SK-N-MC (cell line): ENCODE data around the gene TAF1B.

Experiments used
- DNase-seq: peaks from one replicate; pipeline ENCODE4 v3.0.0-alpha.2; 2011; ENCODE audit warnings: low read depth, low spot score
- H3K27ac ChIP-seq: fragments of 200-600 bp; sonication (generic); 2 replicates; pipeline ENCODE4 v1.5.1; 2016; ENCODE audit warnings: mixed run types
- H3K36me3 ChIP-seq: fragments of 200-600 bp; sonication (generic); 2 replicates; pipeline ENCODE4 v1.6.1; 2017; ENCODE audit warnings: antibody characterized with exemption, low read length, mixed read lengths; ENCODE audit not compliant: insufficient read depth
- H3K4me3 ChIP-seq: fragments of 200-600 bp; sonication (generic); 2 replicates; pipeline ENCODE4 v1.5.1; 2016
- H3K9ac ChIP-seq: fragments of 200-600 bp; sonication (generic); 2 replicates; pipeline ENCODE4 v1.8.0; 2017; ENCODE audit warnings: mixed run types, mixed read lengths; ENCODE audit not compliant: insufficient read length
- H3K9me3 ChIP-seq: fragments of 200-600 bp; sonication (generic); 2 replicates; pipeline ENCODE4 v1.6.1; 2017; ENCODE audit warnings: low read depth, mild to moderate bottlenecking, antibody characterized with exemption, low read length, moderate library complexity, mixed read lengths
- EZH2 ChIP-seq: fragments of 200-600 bp; sonication (generic); IDR thresholded peaks from one replicate; pipeline ENCODE4 v1.6.1; 2017; ENCODE audit warnings: antibody characterized with exemption
- FOXP2 ChIP-seq: optimal IDR thresholded peaks from 2 replicates; pipeline ENCODE3; 2011; ENCODE audit warnings: mild to moderate bottlenecking, moderate library complexity; ENCODE audit not compliant: insufficient read depth; ENCODE audit errors: extremely low read length, control extremely low read depth
- POLR2AphosphoS5 ChIP-seq: IDR thresholded peaks from 2 replicates; pipeline ENCODE4 v1.6.1; 2012; ENCODE audit warnings: mild to moderate bottlenecking, low read depth, low read length, borderline replicate concordance

The TAF1B gene

GRCh38 chr2:9813312-9814128 lies 29.8 kb upstream of the TAF1B start:
- Histone ChIP-seq H3K4me3 (peak overlapping the region; percentile 35; the same call in 1 of the 2 replicates), H3K9me3 (no peaks in the 10 kb centered on the region), H3K27ac (no peak overlapping the region), H3K9ac (no peak overlapping the region), H3K36me3 (no peaks in the 10 kb centered on the region)
- TF ChIP-seq EZH2: no peak
- TF ChIP-seq POLR2AphosphoS5: no peak
- no peak for TF ChIP-seq FOXP2
- DNase-seq: no peak

GRCh38 chr2:9814129-9814868 lies 29.0 kb upstream of the TAF1B start:
- H3K9ac ChIP-seq: no peak overlapping the region
- DNase-seq: no peak

GRCh38 chr2:9815076-9815475 lies 28.2 kb upstream of the TAF1B start:
- no peak overlapping the region for H3K27ac ChIP-seq
- no peak for DNase-seq
- H3K4me3 ChIP-seq: no peak overlapping the region
- no peaks in the 10 kb centered on the region for H3K9me3 ChIP-seq
- no peak overlapping the region for H3K9ac ChIP-seq
- TF ChIP-seq FOXP2 (no peak), POLR2AphosphoS5 (no peak), EZH2 (no peak)
- no peaks in the 10 kb centered on the region for H3K36me3 ChIP-seq

More at GRCh38 chr2:9814129-9814868, 29.0 kb upstream of the TAF1B start:
- Histone ChIP-seq H3K4me3 (peak overlapping the region; percentile 35; the same call in 1 of the 2 replicates), H3K36me3 (no peaks in the 10 kb centered on the region), H3K9me3 (no peaks in the 10 kb centered on the region), H3K27ac (no peak overlapping the region)
- no peak for TF ChIP-seq FOXP2
- TF ChIP-seq EZH2: no peak
- TF ChIP-seq POLR2AphosphoS5: no peak

GRCh38 chr2:9815844-9816279 lies 27.4 kb upstream of the TAF1B start:
- Histone ChIP-seq H3K4me3 (no peak overlapping the region), H3K36me3 (no peaks in the 10 kb centered on the region), H3K9ac (no peak overlapping the region), H3K27ac (no peak overlapping the region), H3K9me3 (no peaks in the 10 kb centered on the region)
- no peak for DNase-seq
- no peak for TF ChIP-seq FOXP2
- TF ChIP-seq EZH2: no peak

GRCh38 chr2:9818097-9818496 lies 25.2 kb upstream of the TAF1B start:
- no peak for DNase-seq
- Histone ChIP-seq H3K27ac (no peak overlapping the region), H3K36me3 (no peaks in the 10 kb centered on the region), H3K9ac (no peak overlapping the region), H3K9me3 (no peaks in the 10 kb centered on the region), H3K4me3 (no peak overlapping the region)
- no peak for TF ChIP-seq EZH2
- TF ChIP-seq FOXP2: no peak
- TF ChIP-seq POLR2AphosphoS5: no peak

- Histone ChIP-seq H3K27ac (no peak overlapping the region), H3K36me3 (no peaks in the 10 kb centered on the region), H3K4me3 (no peak overlapping the region), H3K9me3 (no peaks in the 10 kb centered on the region), H3K9ac (no peak overlapping the region)
- no peak for DNase-seq
- TF ChIP-seq EZH2 (no peak), POLR2AphosphoS5 (no peak), FOXP2 (no peak)
These were observed 23.7 kb upstream of the TAF1B start for GRCh38 chr2:9819551-9819950.

- no peak overlapping the region for H3K9ac ChIP-seq
- no peak overlapping the region for H3K27ac ChIP-seq
- TF ChIP-seq FOXP2 (no peak), POLR2AphosphoS5 (no peak), EZH2 (no peak)
- no peaks in the 10 kb centered on the region for H3K9me3 ChIP-seq
- DNase-seq: no peak
- H3K4me3 ChIP-seq: no peak overlapping the region
- no peaks in the 10 kb centered on the region for H3K36me3 ChIP-seq
These were observed 23.0 kb upstream of the TAF1B start for GRCh38 chr2:9820020-9820973.
